CD14-positive monocyte (primary cell): ENCODE results near the gene KLHL4. TPM values are rescaled to one million over a fixed set of nuclear protein-coding genes. Genes with fewer than 3 reads are reported as not detected.

Source experiments
- DNase-seq, 3 donors: peaks; one replicate each; pipeline ENCODE4 v3.0.0-alpha.2; 2011 to 2022
- H2AFZ ChIP-seq: 2 replicates; pipeline ENCODE4 v1.6.0; 2012; ENCODE audit warnings: mild to moderate bottlenecking, low read depth, low read length, inconsistent platforms; ENCODE audit not compliant: insufficient read depth, poor library complexity, severe bottlenecking
- H3K27ac ChIP-seq, 2 donors: 1 replicate in 1 of 2; 2 replicates in 1 of 2; pipeline ENCODE4 v1.5.1; 2012 to 2013; ENCODE audit warnings: low read length in 2 of 2, control low read depth in 1 of 2, inconsistent platforms in 1 of 2, low read depth in 1 of 2, mild to moderate bottlenecking in 1 of 2
- H3K27me3 ChIP-seq, 2 donors: one replicate each; pipeline versions ENCODE4 v1.6.0 to v1.6.1; 2011 to 2013; ENCODE audit warnings: low read length in 2 of 2; ENCODE audit not compliant: control insufficient read depth in 2 of 2, insufficient read depth in 2 of 2
- H3K36me3 ChIP-seq, 2 donors: replicated peaks in 1 of 2; 1 replicate in 1 of 2; 2 replicates in 1 of 2; pipeline versions ENCODE4 v1.5.1 to v1.6.1; 2012 to 2013; ENCODE audit warnings: low read length in 2 of 2, control low read depth in 1 of 2, inconsistent platforms in 1 of 2, mild to moderate bottlenecking in 1 of 2; ENCODE audit not compliant: insufficient read depth in 2 of 2, control insufficient read depth in 1 of 2
- H3K4me1 ChIP-seq, 2 donors: 1 replicate in 1 of 2; 2 replicates in 1 of 2; pipeline versions ENCODE4 v1.5.1 to v1.6.1; 2012 to 2013; ENCODE audit warnings: low read length in 2 of 2, control low read depth in 1 of 2, inconsistent platforms in 1 of 2, mild to moderate bottlenecking in 1 of 2, moderate library complexity in 1 of 2; ENCODE audit not compliant: insufficient read depth in 2 of 2, control insufficient read depth in 1 of 2
- H3K4me2 ChIP-seq: replicated peaks from 2 replicates; pipeline ENCODE3; 2012; ENCODE audit warnings: low read length, moderate library complexity, mild to moderate bottlenecking; ENCODE audit not compliant: poor library complexity, severe bottlenecking; ENCODE audit errors: extremely low read depth
- H3K4me3 ChIP-seq, 3 experiments: fragments of 200-600 bp in 1 of 3; sonication (generic) in 1 of 3; replicated peaks in 1 of 3; 1 replicate in 2 of 3; 2 replicates in 1 of 3; pipeline ENCODE4 v1.5.1; 2011 to 2013; ENCODE audit warnings: low read length in 3 of 3, mild to moderate bottlenecking in 3 of 3, control low read depth in 2 of 3, low read depth in 2 of 3, inconsistent platforms in 1 of 3, moderate library complexity in 1 of 3
- H3K79me2 ChIP-seq: 2 replicates; pipeline ENCODE4 v1.6.0; 2012; ENCODE audit warnings: mild to moderate bottlenecking, control low read depth, inconsistent platforms, low read length, moderate library complexity; ENCODE audit not compliant: insufficient read depth
- H3K9ac ChIP-seq: 2 replicates; pipeline ENCODE4 v1.6.0; 2017; ENCODE audit warnings: low read length, mild to moderate bottlenecking; ENCODE audit not compliant: insufficient read depth, poor library complexity, severe bottlenecking
- H3K9me3 ChIP-seq, 2 donors: replicated peaks in 1 of 2; 1 replicate in 1 of 2; 2 replicates in 1 of 2; pipeline versions ENCODE4 v1.5.1 to v1.6.1; 2012 to 2013; ENCODE audit warnings: low read length in 2 of 2, control low read depth in 1 of 2; ENCODE audit not compliant: control insufficient read depth in 1 of 2, insufficient read depth in 1 of 2
- H4K20me1 ChIP-seq: 2 replicates; pipeline ENCODE4 v1.6.0; 2012; ENCODE audit warnings: mild to moderate bottlenecking, low read length, control low read depth, moderate library complexity; ENCODE audit not compliant: insufficient read depth
- H3K27ac Mint-ChIP-seq, 7 donors: one replicate each; pipeline ENCODE4 v1.8.0; 2020; ENCODE audit warnings: mild to moderate bottlenecking in 7 of 7, mixed read lengths in 7 of 7, moderate library complexity in 6 of 7, inconsistent platforms in 2 of 7
- H3K27me3 Mint-ChIP-seq, 3 donors: one replicate each; pipeline ENCODE4 v1.8.0; 2021 to 2022; ENCODE audit warnings: low read depth in 3 of 3, mild to moderate bottlenecking in 3 of 3, mixed read lengths in 3 of 3, moderate library complexity in 3 of 3, inconsistent platforms in 1 of 3
- H3K36me3 Mint-ChIP-seq, 2 donors: one replicate each; pipeline ENCODE4 v1.8.0; 2020; ENCODE audit warnings: mixed read lengths in 2 of 2, inconsistent platforms in 1 of 2, mild to moderate bottlenecking in 1 of 2
- H3K4me1 Mint-ChIP-seq: one replicate; pipeline ENCODE4 v1.8.0; 2020; ENCODE audit warnings: mild to moderate bottlenecking, mixed read lengths
- H3K4me3 Mint-ChIP-seq, 2 donors: one replicate each; pipeline ENCODE4 v1.8.0; 2020; ENCODE audit warnings: mild to moderate bottlenecking in 2 of 2, mixed read lengths in 2 of 2, moderate library complexity in 1 of 2
- H3K9me3 Mint-ChIP-seq, 7 donors: one replicate each; pipeline ENCODE4 v1.8.0; 2020 to 2022; ENCODE audit warnings: mixed read lengths in 7 of 7, mild to moderate bottlenecking in 6 of 7, moderate library complexity in 6 of 7, inconsistent platforms in 2 of 7
- WGBS: methylation state at CpG from one replicate; pipeline ENCODE4 v1.1.5; 2013; ENCODE audit warnings: missing lambda C conversion rate; ENCODE audit not compliant: insufficient coverage; 5-methylcytosine and 5-hydroxymethylcytosine counted together
- intact Hi-C, 2 donors: fragments of 100-400 bp; cut with micrococcal nuclease; formaldehyde crosslinking; loops; one replicate each; pipeline versions ENCODE4 v1.15.0 to v1.15.1; 2023
- polyA minus RNA-seq: library from RNA; depleted of rRNA, polyadenylated mRNA; stranded (reverse); fragments of >200 nt; gene quantifications from 2 replicates; pipeline ENCODE4 v1.2.3, GENCODE V29; 2012
- polyA plus RNA-seq, 3 donors: library from polyadenylated mRNA; depleted of rRNA in 1 of 3; unstranded in 2 of 3; stranded (reverse) in 1 of 3; fragments of 300-500 nt in 2 of 3; fragments of >200 nt in 1 of 3; fragmentation: Illumina TruSeq in 2 of 3; gene quantifications; 1 replicate in 2 of 3; 2 replicates in 1 of 3; pipeline ENCODE4 v1.2.3, GENCODE V29; 2012 to 2021
- total RNA-seq, 12 experiments: library from RNA in 1 of 12; stranded (reverse) in 1 of 12; fragments of 120-200 nt in 1 of 12; gene quantifications; one replicate each; pipeline ENCODE4 v1.2.4 and lab custom pipeline; 2013 to 2026; ENCODE audit warnings: mixed read lengths in 6 of 12, inconsistent platforms in 1 of 12
- TF ChIP-seq, protein P1 (sequence below): fragments of 200-600 bp; IDR thresholded peaks from one replicate; pipeline ENCODE4 v1.8.0; 2022; ENCODE audit warnings: antibody characterized with exemption, mild to moderate bottlenecking

The KLHL4 gene, protein sequence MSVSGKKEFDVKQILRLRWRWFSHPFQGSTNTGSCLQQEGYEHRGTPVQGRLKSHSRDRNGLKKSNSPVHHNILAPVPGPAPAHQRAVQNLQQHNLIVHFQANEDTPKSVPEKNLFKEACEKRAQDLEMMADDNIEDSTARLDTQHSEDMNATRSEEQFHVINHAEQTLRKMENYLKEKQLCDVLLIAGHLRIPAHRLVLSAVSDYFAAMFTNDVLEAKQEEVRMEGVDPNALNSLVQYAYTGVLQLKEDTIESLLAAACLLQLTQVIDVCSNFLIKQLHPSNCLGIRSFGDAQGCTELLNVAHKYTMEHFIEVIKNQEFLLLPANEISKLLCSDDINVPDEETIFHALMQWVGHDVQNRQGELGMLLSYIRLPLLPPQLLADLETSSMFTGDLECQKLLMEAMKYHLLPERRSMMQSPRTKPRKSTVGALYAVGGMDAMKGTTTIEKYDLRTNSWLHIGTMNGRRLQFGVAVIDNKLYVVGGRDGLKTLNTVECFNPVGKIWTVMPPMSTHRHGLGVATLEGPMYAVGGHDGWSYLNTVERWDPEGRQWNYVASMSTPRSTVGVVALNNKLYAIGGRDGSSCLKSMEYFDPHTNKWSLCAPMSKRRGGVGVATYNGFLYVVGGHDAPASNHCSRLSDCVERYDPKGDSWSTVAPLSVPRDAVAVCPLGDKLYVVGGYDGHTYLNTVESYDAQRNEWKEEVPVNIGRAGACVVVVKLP
- total RNA-seq (2013): 0.13 TPM
- not detected for polyA plus RNA-seq
- not detected in 2 replicates for polyA minus RNA-seq
- total RNA-seq (lab: John Stamatoyannopoulos, UW): 0 to 0.92 (median 0.04) reads per million in 11 experiments

DNA sequence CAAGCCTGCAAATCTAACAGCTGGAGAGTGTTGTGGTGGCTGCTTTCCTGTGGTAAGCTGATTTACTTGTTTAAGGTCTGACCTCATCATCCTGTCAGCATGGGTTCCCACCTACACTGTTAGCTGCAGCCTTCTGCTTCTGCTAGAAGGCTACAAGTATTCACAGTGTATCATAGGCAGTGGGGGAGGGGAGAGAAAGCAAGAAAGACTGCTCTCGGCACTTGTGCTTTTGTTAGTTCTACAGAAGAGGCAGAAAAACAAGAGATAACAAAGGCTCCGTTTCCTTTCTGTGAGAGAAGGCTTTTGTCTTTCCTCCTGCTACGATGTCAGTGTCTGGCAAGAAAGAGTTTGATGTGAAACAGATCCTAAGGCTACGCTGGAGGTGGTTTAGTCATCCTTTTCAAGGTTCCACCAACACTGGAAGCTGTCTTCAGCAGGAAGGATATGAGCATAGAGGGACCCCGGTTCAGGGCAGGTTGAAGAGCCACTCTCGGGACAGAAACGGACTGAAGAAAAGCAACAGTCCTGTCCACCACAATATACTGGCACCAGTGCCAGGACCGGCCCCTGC lies at the start of gene KLHL4:
TSS of gene KLHL4 (plus strand) at position 232 of the 571 bp plus-strand sequence. CDS start at position 324, 92 bp downstream.
- Histone ChIP-seq H3K36me3 (no peaks in the 10 kb centered on the region), H2AFZ (no peak within 1 kb of the TSS), H3K79me2 (no peaks in the 10 kb centered on the region), H3K4me3 (no peak within 1 kb of the TSS), H3K27me3 (no peaks in the 10 kb centered on the region), H3K4me2 (no peak within 1 kb of the TSS), H3K27ac (no peak within 1 kb of the TSS), H4K20me1 (no peaks in the 10 kb centered on the region), H3K9me3 (no peaks in the 10 kb centered on the region), H3K4me1 (no peaks in the 10 kb centered on the region), H3K9ac (no peak within 1 kb of the TSS)
- no peak for DNase-seq
- no peaks in the 10 kb centered on the region for H3K36me3 Mint-ChIP-seq
- TF ChIP-seq, protein P1, sequence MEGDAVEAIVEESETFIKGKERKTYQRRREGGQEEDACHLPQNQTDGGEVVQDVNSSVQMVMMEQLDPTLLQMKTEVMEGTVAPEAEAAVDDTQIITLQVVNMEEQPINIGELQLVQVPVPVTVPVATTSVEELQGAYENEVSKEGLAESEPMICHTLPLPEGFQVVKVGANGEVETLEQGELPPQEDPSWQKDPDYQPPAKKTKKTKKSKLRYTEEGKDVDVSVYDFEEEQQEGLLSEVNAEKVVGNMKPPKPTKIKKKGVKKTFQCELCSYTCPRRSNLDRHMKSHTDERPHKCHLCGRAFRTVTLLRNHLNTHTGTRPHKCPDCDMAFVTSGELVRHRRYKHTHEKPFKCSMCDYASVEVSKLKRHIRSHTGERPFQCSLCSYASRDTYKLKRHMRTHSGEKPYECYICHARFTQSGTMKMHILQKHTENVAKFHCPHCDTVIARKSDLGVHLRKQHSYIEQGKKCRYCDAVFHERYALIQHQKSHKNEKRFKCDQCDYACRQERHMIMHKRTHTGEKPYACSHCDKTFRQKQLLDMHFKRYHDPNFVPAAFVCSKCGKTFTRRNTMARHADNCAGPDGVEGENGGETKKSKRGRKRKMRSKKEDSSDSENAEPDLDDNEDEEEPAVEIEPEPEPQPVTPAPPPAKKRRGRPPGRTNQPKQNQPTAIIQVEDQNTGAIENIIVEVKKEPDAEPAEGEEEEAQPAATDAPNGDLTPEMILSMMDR: no peak
- no peaks in the 10 kb centered on the region for H3K9me3 Mint-ChIP-seq
- no peak within 1 kb of the TSS for H3K4me3 Mint-ChIP-seq
- peaks cover 0 to 2% (median 1%) of the 10 kb centered on the region in 3 donors for H3K27me3 Mint-ChIP-seq
- 17% methylated on average over 1 of the region's 8 CpGs for WGBS
- H3K4me1 Mint-ChIP-seq: no peaks in the 10 kb centered on the region
- intact Hi-C loops: no loop called here
- no peak within 1 kb of the TSS for H3K27ac Mint-ChIP-seq

DNA sequence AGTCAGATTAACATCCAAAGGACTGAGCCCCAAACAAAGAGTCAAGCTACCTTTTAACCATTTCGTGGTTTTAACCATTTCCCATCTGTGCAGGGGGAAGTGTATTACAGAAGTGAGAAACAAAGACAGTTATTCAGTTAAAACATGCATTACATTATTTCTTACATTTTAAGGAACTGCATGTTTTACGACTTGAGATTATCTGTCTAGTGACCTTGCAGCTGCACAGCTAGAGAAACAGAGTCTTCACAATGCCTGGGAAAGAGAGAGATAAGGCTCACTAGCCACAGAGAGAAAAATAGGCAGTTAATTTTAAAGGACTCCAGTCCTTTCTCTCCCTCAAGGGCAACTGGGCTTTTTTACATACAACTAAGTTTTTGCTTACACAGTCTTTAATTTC lies 48.7 kb upstream of the KLHL4 start:
- TF ChIP-seq, protein P1: no peak
- no CpG with 5 or more reads among the region's 2 CpGs for WGBS
- H3K4me3 Mint-ChIP-seq: no peak overlapping the region

More for the DNA sequence above, 48.7 kb upstream of the KLHL4 start:
- Mint-ChIP-seq H3K27ac (no peak overlapping the region), H3K36me3 (no peaks in the 10 kb centered on the region), H3K27me3 (no peaks in the 10 kb centered on the region), H3K9me3 (peaks cover 3 to 13% (median 6%) of the 10 kb centered on the region in 7 donors), H3K4me1 (no peaks in the 10 kb centered on the region)
- Histone ChIP-seq H3K27me3 (no peaks in the 10 kb centered on the region), H2AFZ (no peak overlapping the region), H3K4me2 (no peak overlapping the region), H3K4me1 (no peaks in the 10 kb centered on the region), H3K79me2 (no peaks in the 10 kb centered on the region), H4K20me1 (no peaks in the 10 kb centered on the region), H3K9me3 (peaks cover 0 to 3% of the 10 kb centered on the region in 2 donors), H3K9ac (no peak overlapping the region), H3K36me3 (no peaks in the 10 kb centered on the region), H3K4me3 (no peak overlapping the region), H3K27ac (no peak overlapping the region)
- intact Hi-C loops: no loop called here
- DNase-seq: no peak
